T47D (cell line): ENCODE results near the gene ENKUR.
"Not testable (repeated sequence)": the region's sequence is repeated elsewhere in the genome, so short reads cannot be mapped to it uniquely, and the experiment has no call there.

Experiments
- DNase-seq, 2 experiments: peaks; one replicate each; pipeline versions ENCODE4 v3.0.0 to v3.0.0-alpha.2; 2011 to 2012; ENCODE audit warnings: low read depth in 1 of 2, low spot score in 1 of 2
- JUND ChIP-seq: IDR thresholded peaks from 2 replicates; pipeline ENCODE4 v1.6.1; 2012; ENCODE audit warnings: low read depth
- in situ Hi-C: cut with HindIII; loops from 2 replicates; pipeline ENCODE4 v1.10.0; 2016; ENCODE audit warnings: low sequenced_read_pairs, low pct_unique_long_range_greater_than_20kb

The ENKUR gene

DNA sequence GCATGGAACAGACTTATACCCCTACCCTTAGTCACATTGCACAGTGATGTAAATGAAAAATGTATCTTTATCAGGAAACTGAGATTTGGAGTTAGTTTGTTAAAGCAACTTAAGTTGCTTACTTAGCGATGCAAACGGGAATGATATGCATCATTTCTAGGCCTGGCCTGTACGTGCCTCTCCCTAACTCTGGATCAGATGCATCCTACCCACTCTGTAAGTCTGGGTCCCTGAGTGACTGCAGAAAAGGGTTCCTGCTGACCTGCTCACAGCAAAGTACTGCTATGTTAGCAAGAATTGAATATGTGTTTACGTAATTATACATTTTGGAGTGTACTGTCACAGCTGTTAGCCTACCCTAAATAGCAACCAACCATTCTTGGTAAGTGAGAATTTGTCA, 32.8 kb downstream of the ENKUR start:
- in situ Hi-C loops, result no loop called here
- TF ChIP-seq JUND, result no peak
- no peak for DNase-seq

DNA sequence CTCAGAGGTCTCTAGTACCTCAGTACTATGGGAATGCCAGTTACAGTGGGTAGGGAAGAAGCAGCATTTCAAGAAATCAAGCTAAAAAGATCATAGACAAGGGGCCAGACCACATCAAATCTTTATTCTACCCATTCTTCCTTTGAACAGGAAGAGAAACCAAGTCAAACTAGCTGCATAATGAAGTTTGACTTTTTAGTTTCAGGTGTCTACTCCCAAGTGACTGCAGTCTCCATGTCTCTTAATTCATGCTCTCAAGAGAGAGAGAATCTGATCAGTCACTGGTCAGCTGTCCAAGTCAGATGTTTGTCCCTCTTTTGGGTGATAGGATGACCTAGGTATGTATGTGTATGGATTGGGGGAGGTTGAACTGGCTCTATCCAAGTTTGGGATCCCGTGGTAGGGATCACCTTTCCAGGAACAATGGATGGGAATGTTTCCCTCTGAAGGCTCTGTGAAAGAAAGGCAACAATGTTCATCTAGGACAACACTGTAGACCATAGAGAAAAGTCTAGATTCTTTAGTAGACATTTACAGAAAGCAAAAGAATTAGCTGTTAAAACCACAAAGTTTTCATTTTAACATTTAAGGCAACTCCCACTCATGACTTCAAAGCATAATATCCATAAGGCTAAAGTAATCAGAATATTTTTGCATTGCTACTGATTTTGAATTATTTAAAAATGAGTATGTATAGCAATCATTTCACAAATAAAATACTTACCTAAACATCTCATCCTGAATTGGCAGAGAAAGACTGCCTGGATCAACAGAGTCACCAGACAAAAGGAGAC, 33.4 kb downstream of the ENKUR start:
- TF ChIP-seq JUND, result no peak
- in situ Hi-C loops, result no loop called here
- no peak for DNase-seq

DNA sequence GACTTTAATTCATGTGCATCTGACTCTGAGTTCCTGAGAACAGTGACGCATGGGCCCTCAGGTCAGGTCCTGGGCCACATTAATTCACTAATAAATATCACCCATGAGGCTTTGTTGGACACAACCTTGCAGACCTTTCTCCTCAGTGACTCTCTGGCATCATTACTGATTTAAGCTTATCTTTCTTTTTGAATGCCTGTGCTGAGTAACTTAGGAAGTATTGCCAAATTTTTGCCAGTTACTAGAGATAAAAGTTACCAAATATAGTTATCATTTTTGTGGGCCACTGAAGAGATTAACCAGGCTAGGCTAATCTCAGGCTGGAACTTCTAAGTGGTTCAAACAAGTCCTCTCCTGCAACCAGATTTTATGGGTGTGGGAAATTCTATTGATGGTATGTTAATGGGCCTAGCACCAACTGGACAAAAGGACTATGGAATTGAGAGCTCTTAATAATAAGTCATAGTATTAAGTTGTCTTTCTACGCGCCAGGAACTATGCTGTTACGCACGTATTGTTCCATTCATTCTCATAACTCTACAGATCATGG, 34.7 kb downstream of the ENKUR start:
- in situ Hi-C loops, result no loop called here

DNA sequence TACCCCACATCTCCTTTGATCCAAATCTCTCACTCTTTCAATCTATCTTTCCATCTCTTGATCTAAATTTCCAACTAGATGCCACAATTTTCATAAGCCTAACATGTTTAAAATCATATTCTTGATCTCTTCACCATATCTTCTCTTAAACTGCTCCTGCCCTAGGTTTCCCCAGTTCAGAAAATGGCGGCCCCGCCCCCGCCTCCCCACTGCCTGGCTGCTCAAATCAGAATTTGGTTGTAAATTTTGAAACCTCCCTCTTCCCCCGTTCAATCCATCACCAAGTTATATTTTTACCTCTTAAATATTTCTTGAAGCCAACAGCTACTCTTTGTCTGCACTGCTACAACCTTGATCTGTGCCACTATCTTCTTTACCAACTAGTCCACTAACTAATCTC, 36.3 kb downstream of the ENKUR start:
- DNase-seq, result no peak
- in situ Hi-C loops, result no loop called here
- TF ChIP-seq JUND, result no peak

More for the DNA sequence above, 34.7 kb downstream of the ENKUR start:
- no peak for TF ChIP-seq JUND
- DNase-seq, result no peak

DNA sequence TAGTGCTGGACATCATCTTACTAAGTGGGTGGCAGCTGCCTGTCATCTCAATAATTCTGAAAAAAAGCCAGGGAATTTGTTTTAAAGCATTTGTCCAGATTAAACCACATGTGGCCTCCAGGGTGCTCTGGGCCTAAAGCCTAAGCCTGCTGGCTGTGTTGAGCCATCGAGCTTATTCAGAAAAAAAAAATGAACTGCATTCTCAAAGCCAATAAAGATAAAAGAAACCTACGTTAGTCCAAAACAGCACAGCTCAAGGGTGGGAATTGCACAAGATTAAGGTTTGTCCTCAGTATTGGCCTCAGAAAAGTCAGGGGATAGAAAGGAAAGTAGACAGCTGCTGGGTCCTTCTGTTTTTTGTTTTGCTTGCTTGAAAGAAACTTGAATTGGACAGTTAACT, 41.0 kb downstream of the ENKUR start:
- DNase-seq, result no peak
- in situ Hi-C loops, result no loop called here
- no peak for TF ChIP-seq JUND

DNA sequence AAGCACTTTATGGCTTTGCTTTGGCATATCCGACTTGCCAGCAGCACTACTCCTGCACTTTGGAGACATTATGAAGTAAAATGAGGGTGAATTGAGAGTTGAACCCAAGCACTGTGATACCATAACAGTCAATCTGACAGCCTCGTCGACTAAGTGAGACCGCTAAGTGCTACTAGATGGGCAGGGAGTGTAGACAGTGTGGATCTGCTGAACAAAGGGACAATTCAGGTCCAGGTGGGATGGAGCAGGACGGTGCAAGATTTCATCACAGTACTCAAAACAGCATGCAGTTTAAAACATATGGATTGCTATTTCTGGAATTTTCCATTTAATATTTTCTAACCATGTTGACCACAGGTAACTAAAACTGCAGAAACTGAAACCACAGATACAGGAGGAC, 42.8 kb downstream of the ENKUR start:
- no peak for DNase-seq
- in situ Hi-C loops, result no loop called here
- TF ChIP-seq JUND, result no peak

DNA sequence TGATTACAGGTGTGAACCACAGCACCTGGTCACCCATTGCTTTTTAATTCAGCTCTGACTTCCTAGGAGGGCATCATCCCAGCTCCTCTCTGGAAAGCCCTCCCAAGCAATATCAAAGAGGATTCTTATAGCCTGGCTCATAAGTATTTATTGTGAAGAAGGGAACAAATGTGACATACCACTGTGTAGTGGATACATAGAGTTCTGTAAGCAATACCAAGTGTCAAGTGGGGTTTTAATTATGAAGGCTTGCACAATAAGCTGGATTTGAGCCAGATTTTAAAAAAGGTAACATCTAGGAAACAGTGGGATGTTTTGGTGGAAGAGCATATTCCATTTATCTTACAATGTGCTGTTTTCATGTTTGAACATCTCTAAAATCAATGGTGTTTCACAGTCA, 44.6 kb downstream of the ENKUR start:
- DNase-seq, result no peak
- in situ Hi-C loops, result no loop called here

DNA sequence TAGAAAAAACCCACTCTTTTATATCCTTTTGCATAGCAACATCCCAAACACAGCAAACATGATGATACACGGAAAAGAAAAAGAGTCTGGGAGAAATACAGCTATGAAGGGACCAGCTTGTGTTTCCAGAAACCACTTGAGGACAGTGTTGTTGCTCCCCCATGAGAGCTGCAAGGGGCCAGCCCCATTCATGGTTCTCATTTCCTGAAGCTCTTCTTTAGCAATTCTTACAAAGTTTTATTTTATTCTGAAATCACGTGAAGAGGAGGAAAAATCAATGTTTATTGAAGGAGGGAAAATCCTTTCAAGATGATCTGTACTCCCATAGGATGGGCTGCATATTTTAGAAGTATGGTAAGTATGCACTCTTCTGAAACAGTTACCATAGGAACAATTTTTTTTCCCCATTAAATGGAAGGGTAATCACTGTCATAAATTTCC, 46.1 kb downstream of the ENKUR start:
- DNase-seq, result no peak
- no peak for TF ChIP-seq JUND
- in situ Hi-C loops, result no loop called here

More for the DNA sequence above, 44.6 kb downstream of the ENKUR start:
- TF ChIP-seq JUND, result no peak

DNA sequence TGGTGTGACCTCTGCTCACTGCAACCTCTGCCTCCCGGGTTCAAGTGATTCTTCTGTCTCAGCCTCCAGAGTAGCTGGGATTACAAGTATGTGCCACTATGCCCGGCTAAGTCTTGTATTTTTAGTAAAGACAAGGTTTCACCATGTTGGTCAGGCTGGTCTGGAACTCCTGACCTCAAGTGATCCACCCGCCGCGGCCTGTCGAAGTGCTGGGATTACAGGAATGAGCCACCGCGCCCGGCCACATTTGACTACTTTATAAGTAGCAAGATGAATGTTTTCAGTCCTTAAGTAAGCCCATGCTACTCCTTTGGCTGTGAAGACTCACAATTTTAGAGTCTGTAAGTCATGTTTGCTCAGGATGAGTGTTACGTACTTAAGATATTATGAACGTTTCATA, 47.0 kb downstream of the ENKUR start:
- DNase-seq, in situ Hi-C loops: not testable (repeated sequence)

DNA sequence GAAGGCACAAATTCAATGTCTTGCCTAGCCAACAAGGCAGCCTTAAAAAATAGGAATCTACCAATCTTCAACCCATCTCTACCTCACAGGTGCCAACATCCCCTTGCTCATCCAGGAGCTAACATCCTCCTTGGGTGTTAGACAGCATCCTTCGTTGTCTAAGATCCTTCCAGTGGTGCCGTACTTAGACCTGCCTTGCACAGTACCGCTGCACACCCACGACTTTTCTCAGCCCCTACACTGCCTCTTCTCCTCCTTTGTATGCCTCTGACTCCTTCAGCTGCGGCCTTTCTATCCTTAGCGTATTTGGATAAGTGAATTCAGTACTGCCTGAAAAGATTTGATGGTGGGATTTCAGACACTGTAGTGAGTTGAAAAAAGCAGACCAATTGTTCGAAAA, 47.6 kb downstream of the ENKUR start:
- no peak for DNase-seq
- TF ChIP-seq JUND, result no peak
- in situ Hi-C loops, result no loop called here

DNA sequence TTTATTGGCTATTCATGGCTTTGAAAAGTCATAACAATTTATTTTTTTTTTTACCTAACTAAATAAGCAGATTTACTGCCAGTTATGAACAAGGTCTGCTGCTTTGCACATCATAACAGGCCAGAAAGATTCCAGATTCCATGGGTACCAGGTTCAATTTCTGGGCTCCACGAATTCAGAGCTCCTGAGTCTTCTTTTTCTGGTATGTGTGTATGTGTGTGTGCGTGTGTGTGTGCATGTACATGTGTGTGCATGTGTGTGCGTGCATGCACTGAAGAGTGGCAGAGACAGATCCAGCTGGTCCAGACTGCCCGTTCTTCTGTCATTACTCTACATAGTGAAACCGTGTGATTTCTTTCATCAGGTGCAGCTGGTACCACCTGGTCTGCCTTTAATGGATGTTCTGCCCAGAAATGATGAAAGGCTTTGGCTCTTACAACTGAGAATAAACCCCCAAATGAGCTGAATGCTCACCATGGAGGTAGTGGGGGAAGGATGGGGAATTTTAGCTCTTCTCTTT, 48.9 kb downstream of the ENKUR start:
- no peak for DNase-seq
- in situ Hi-C loops, result no loop called here
- TF ChIP-seq JUND, result no peak

DNA sequence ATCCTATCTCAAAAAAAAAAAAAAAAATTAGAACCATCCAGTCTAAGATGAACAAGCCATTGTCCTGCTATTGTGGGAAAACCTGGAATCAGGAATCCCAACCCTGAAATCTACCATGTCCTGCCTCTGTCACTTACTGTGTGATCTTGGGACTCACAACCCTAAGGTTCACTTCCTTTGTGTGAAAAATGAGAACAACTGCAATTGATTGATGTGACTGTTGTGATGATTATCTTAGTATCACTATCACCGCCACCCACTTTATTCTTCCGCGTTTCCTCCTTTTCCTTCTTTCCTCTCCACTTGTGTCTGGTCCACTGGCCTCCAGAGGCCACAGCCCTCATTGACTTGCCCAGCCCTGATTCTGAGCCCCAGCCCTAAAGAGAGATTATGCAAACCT, 50.9 kb downstream of the ENKUR start:
- in situ Hi-C loops, result no loop called here
- no peak for TF ChIP-seq JUND
- no peak for DNase-seq

DNA sequence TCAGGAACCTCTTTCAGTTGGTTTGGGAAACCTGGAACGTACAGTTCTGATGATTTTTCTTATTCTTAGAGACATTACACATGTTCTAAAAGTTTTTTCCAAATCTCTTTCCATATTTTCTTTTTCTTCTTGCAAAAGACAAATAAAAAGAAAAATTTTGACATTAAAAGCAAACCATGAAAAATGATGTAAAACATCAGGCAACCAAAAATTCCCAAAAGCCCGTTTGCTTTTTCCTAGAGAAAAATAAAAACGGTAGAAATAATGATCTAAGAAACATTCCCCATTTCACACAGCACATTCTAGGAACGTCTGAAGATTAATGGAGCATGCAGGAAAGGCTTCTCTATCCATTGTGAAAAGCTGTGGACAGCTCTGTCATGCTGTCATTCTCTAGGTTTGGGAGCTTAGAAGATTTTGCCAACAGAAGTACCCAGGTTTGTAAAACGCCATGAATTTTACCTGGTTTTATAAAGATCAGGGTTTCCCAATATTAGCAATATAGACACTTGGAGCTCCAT, 52.4 kb downstream of the ENKUR start:
- no peak for DNase-seq
- in situ Hi-C loops, result no loop called here
- no peak for TF ChIP-seq JUND
